Effector memory CD4-positive, alpha-beta T cell (primary cell): ENCODE results near the gene GNG2.

Source experiments
- DNase-seq, 3 donors: peaks; one replicate each; pipeline ENCODE4 v3.0.0-alpha.2; 2020
- H3K27ac ChIP-seq: 2 replicates; pipeline ENCODE4 v1.7.0; 2013; ENCODE audit warnings: mild to moderate bottlenecking, low read length, moderate library complexity; ENCODE audit not compliant: insufficient read depth, poor library complexity, severe bottlenecking
- H3K27me3 ChIP-seq: replicated peaks from 2 replicates; pipeline ENCODE4 v1.7.0; 2013; ENCODE audit warnings: mild to moderate bottlenecking, low read length; ENCODE audit not compliant: insufficient read depth, control insufficient read depth, poor library complexity, severe bottlenecking
- H3K36me3 ChIP-seq: 2 replicates; pipeline ENCODE4 v1.7.0; 2013; ENCODE audit warnings: mild to moderate bottlenecking, low read length, moderate library complexity; ENCODE audit not compliant: control insufficient read depth, insufficient read depth
- H3K4me1 ChIP-seq: 2 replicates; pipeline ENCODE4 v1.7.0; 2013; ENCODE audit warnings: low read length, mild to moderate bottlenecking; ENCODE audit not compliant: control insufficient read depth, insufficient read depth, poor library complexity, severe bottlenecking
- H3K4me3 ChIP-seq: 2 replicates; pipeline ENCODE4 v1.7.0; 2013; ENCODE audit warnings: low read length, low read depth, mild to moderate bottlenecking; ENCODE audit not compliant: insufficient read depth, poor library complexity, severe bottlenecking
- H3K9me3 ChIP-seq: 2 replicates; pipeline ENCODE4 v1.7.0; 2013; ENCODE audit warnings: mild to moderate bottlenecking, low read length, moderate library complexity; ENCODE audit not compliant: control insufficient read depth

The GNG2 gene

DNA sequence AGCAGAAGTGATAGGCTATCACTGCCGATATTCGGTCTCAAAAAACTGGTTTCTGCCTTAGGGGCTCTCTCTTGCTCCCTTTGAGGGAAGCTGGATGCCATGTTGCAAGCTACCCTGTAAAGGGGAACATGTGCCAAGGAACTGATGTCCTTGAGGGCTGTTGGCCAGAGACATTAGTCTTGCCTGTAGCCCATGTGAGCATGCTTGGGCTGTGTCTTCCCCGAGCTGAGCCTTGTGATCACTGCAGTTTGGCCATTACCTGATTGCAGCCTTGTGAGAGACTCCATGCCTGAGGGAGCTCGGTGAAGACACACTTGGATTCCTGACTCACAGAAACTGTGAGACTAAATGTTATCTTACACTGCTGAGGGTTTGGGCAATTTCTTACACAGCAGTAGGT, 147.7 kb downstream of the GNG2 start:
- DNase-seq, result no peak
- H3K36me3 ChIP-seq, result peaks cover 69% of the 10 kb centered on the region
- H3K27ac ChIP-seq, result no peak overlapping the region
- H3K27me3 ChIP-seq, result no peaks in the 10 kb centered on the region
- no peaks in the 10 kb centered on the region for H3K9me3 ChIP-seq
- H3K4me3 ChIP-seq, result no peak overlapping the region
- no peaks in the 10 kb centered on the region for H3K4me1 ChIP-seq

DNA sequence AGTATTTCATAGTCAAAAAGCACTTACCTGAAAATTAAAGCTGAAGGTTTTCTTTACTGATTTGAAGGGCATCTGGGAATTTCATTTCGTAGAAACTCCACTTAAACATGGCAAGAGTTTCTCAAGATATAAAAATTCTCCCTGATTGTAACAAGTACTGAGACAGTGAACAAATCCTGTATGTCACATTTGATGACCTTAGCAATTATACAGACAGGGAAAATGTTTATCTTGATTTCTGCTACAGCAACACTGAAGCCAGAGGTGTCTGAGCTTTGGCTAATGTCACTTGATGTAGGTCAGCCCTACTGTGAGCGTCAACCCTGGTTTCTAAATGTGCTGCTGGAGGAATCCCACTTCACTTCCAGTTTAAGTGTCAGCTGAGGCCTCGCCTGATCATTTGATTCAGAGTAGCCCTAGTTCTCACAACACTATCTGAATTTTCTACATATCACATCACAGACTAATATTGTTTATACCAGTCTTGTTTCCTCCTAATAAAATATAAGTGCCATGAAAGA, 149.8 kb downstream of the GNG2 start:
- Histone ChIP-seq H3K4me1 (no peaks in the 10 kb centered on the region), H3K36me3 (peaks cover 50% of the 10 kb centered on the region), H3K27me3 (no peaks in the 10 kb centered on the region), H3K4me3 (no peak overlapping the region), H3K27ac (no peak overlapping the region), H3K9me3 (no peaks in the 10 kb centered on the region)
- DNase-seq, result no peak

DNA sequence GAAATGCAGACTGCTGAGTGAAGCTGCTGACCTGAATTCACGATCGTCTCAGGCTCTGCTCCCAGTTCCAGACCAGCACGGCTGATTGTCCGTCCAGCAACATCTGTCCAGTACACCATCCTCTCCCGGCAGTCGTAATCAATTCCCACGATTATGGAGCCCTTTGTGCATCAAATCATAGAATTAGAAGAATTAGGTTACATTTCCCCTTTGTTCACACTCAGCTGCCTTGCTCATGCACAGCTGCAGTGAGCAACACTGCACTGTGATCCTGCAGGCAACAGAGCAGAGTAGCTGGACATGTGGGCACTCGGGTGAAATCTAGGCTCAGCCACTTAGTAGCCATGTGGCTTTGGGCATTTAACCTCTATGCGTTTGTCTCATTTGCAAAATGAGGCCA, 151.1 kb downstream of the GNG2 start:
- no peak overlapping the region for H3K27ac ChIP-seq

GRCh38 chr14:52012635-52013034, 152.2 kb downstream of the GNG2 start:
- no peak for DNase-seq
- Histone ChIP-seq H3K9me3 (no peaks in the 10 kb centered on the region), H3K27me3 (no peaks in the 10 kb centered on the region), H3K36me3 (peaks cover 28% of the 10 kb centered on the region), H3K27ac (no peak overlapping the region), H3K4me3 (no peak overlapping the region), H3K4me1 (no peaks in the 10 kb centered on the region)

More for the DNA sequence above, 151.1 kb downstream of the GNG2 start:
- no peaks in the 10 kb centered on the region for H3K27me3 ChIP-seq
- DNase-seq, result no peak
- no peak overlapping the region for H3K4me3 ChIP-seq
- H3K9me3 ChIP-seq, result no peaks in the 10 kb centered on the region
- H3K36me3 ChIP-seq, result peaks cover 37% of the 10 kb centered on the region
- H3K4me1 ChIP-seq, result no peaks in the 10 kb centered on the region

DNA sequence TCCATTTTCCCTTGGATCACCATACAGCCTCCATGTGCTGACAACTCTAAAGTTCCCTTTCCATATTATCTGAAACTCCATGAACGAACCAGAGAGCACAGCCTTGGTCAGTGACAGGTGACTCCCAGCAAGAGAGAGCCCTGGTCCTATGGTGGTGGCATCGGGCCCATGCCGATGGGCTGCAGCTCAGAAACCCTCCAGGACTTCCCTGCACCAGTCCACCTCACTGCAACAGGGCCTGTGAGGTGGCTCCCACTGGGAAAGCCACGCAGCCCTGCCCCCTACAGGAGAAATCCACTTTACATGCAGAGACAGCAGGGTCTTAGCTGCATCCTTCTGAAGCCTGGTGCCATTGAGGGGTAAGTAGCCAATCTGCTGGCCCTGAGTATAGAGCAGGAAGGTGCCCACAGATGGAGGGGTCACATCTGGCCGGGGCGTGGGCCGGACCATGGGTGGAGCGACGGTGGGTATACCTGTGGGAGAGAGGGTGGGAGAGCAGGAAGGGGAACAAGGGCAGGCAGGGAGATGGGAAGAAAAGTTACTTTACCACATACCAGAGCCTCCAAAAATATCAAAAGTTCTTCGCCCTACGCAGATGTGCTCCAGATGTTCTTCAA, 153.7 kb downstream of the GNG2 start:
- no peaks in the 10 kb centered on the region for H3K9me3 ChIP-seq
- no peak overlapping the region for H3K4me3 ChIP-seq
- H3K27ac ChIP-seq, result no peak overlapping the region
- no peaks in the 10 kb centered on the region for H3K4me1 ChIP-seq
- DNase-seq, result no peak
- peaks cover 20% of the 10 kb centered on the region for H3K36me3 ChIP-seq
- no peaks in the 10 kb centered on the region for H3K27me3 ChIP-seq

GRCh38 chr14:52014601-52015267, 154.3 kb downstream of the GNG2 start:
- Histone ChIP-seq H3K4me1 (no peaks in the 10 kb centered on the region), H3K9me3 (no peaks in the 10 kb centered on the region), H3K27ac (no peak overlapping the region), H3K27me3 (no peaks in the 10 kb centered on the region), H3K36me3 (peaks cover 16% of the 10 kb centered on the region), H3K4me3 (no peak overlapping the region)
- DNase-seq, result no peak

DNA sequence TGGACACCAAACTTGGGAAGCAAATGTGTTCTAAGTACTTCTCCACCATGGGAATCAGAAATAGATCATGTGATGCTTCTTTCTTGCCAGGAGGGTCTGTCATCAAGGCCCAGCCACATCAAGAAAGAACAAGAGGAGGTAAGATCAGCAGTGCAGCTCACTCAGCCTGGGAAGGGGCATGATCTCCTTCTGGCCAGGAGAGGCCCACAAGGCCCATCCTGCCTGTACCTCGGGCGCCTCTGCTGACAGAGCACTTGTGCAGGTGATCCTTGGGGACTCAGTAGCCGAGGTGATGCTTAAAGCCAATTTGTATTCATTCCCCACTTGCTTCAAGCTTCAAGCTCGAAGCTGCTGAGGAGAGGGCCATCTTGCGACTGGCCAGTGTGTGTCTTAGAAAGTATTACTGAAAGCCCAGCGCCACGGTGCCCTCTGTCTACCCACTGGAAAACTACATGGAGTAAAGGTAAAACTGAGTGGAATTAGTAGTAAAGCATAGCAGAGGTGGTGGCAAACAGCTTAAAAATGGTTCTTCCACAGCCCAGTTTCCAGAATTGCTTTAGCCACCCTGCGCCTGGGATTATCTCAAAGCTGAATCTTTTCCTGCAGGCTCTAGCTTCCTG, 155.1 kb downstream of the GNG2 start:
- DNase-seq, result no peak
- H3K36me3 ChIP-seq, result peaks cover 10% of the 10 kb centered on the region
- no peak overlapping the region for H3K27ac ChIP-seq
- H3K9me3 ChIP-seq, result no peaks in the 10 kb centered on the region
- no peaks in the 10 kb centered on the region for H3K4me1 ChIP-seq
- no peaks in the 10 kb centered on the region for H3K27me3 ChIP-seq
- no peak overlapping the region for H3K4me3 ChIP-seq

DNA sequence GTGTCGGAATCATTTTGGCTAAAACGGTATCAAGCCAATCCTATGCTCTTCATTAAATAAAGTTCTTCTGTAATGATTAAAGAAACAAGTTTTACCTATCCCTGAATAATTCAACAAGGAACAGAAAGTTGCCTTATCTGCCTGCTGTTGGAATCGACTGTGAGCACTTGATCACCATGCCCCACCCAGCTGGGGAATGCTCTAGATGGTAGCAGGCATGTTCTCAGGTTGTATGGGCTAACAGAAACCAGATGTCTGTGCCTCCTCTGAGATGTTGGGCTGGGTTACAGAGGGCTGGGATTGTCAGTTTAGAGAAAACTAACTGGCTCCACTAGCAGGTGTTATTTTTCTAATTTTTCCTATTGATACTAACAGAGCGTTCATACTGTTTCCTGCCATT, 157.8 kb downstream of the GNG2 start:
- no peaks in the 10 kb centered on the region for H3K4me1 ChIP-seq
- no peaks in the 10 kb centered on the region for H3K9me3 ChIP-seq
- H3K4me3 ChIP-seq, result no peak overlapping the region
- no peaks in the 10 kb centered on the region for H3K36me3 ChIP-seq
- DNase-seq, result no peak
- H3K27me3 ChIP-seq, result no peaks in the 10 kb centered on the region
- H3K27ac ChIP-seq, result no peak overlapping the region

DNA sequence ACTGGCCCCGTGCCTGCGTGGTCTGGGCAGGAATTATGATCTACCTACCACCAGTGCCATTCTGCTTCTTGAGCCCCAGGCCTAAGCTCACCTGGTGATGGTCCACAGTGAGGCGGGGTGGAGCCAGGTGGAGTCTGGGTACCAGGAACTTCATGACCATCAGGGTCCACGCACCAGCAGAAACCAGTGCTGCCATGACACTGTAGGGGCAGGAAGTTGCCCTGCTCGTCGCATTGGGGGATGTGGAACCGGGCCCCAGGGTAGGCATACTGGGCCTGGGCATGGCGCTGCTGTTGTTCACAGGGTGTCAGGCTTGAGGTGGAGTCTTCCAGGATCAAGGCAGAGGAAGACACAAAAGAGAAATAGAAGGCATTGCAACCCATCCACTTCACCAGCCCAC, 158.6 kb downstream of the GNG2 start:
- no peaks in the 10 kb centered on the region for H3K4me1 ChIP-seq
- H3K4me3 ChIP-seq, result no peak overlapping the region
- H3K27me3 ChIP-seq, result no peaks in the 10 kb centered on the region
- DNase-seq, result no peak
- H3K36me3 ChIP-seq, result no peaks in the 10 kb centered on the region
- H3K9me3 ChIP-seq, result no peaks in the 10 kb centered on the region
- H3K27ac ChIP-seq, result no peak overlapping the region
